GM13977 (cell line): ENCODE measurements around the gene TUT1.

ENCODE experiments used
- DNase-seq: peaks from one replicate; pipeline ENCODE4 v3.0.0; 2012; ENCODE audit warnings: low spot score
- CTCF ChIP-seq: IDR thresholded peaks from 2 replicates; pipeline ENCODE4 v1.5.1; 2012; ENCODE audit warnings: mild to moderate bottlenecking, control low read depth; ENCODE audit not compliant: insufficient read depth; ENCODE audit errors: extremely low read depth, missing control alignments
- in situ Hi-C: fragments of 300-500 bp; cut with MboI; formaldehyde crosslinking; loops from one replicate; pipeline ENCODE4 v1.12.0; 2022; ENCODE audit warnings: low sequenced_read_pairs, low pct_unique_long_range_greater_than_20kb, mixed read lengths, inconsistent platforms; ENCODE audit not compliant: unreplicated experiment

The TUT1 gene

GRCh38 chr11:62534779-62535545 lies 56.4 kb downstream of the TUT1 start:
- no peak for DNase-seq
- in situ Hi-C loops: no loop called here

GRCh38 chr11:62532096-62532495 lies 59.2 kb downstream of the TUT1 start:
- in situ Hi-C loops: no loop called here
- TF ChIP-seq CTCF: no peak
- DNase-seq: no peak

More at GRCh38 chr11:62534779-62535545, 56.4 kb downstream of the TUT1 start:
- no peak for TF ChIP-seq CTCF
